HuH-7.5 (cell line): Measurements from ENCODE around the gene PRSS27.
A peak's percentile ranks its signal among the peaks of the same experiment; 100 is the strongest.
"Not testable (repeated sequence)": the region's sequence is repeated elsewhere in the genome, so short reads cannot be mapped to it uniquely, and the experiment has no call there.

ENCODE experiments used
- DNase-seq: peaks from one replicate; pipeline ENCODE4 v3.0.0; 2011; ENCODE audit warnings: low spot score

PRSS27 gene

GRCh38 chr16:2724816-2725348, 4.9 kb upstream of the PRSS27 start:
- no peak for DNase-seq

- DNase-seq = no peak
Measured at GRCh38 chr16:2724088-2724676, 4.2 kb upstream of the PRSS27 start.

GRCh38 chr16:2721634-2722173, 1.7 kb upstream of the PRSS27 start:
- DNase-seq = not testable (repeated sequence)

GRCh38 chr16:2720719-2721633, 952 bp upstream of the PRSS27 start:
- peak; percentile 84 for DNase-seq

- DNase-seq = peak; percentile 57
Measured at GRCh38 chr16:2719328-2720063, 528 bp downstream of the PRSS27 start.

DNA sequence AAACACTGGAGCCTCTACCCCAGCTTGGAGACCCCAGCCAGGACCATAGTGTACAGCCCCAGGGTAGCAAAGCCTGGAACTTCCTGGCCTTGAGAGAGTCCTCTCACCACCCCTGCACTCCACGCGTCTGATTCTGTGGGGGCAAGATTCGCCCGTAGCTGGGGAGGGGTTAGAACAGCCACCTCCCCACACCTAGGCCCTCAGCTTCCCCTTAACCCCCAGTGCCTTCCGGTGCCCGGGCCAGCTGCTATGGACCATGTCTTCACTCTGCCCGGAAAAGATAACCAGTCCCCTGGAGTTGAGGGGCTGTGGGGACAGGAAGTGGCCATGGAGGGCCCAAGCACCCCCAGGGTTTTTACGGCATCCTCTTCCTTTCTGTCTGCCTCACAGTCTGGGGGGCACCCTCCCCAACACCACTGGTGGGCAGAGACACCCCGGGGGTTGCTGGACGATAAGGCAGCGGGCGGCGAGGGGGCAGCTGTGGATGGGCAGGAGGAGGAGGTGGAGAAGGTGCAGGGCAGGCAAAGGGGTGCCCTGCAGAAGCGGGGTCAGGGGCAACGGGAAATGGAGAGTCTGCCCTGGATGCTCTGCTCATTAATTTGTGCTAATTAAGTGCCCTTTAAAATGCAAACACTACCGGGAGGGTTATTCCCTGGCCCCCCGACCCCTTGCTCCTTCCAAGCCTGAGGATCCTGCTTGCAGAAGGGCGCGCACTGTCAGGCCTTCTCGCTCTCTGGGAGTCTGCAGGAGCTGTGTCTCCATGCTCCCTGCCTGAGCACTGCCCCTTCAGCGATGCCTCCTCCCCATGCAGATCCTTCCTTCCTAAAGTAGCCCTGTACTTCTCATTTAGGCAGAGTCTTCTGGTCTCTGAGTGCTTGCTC, 2.4 kb downstream of the PRSS27 start:
- DNase-seq = no peak

DNA sequence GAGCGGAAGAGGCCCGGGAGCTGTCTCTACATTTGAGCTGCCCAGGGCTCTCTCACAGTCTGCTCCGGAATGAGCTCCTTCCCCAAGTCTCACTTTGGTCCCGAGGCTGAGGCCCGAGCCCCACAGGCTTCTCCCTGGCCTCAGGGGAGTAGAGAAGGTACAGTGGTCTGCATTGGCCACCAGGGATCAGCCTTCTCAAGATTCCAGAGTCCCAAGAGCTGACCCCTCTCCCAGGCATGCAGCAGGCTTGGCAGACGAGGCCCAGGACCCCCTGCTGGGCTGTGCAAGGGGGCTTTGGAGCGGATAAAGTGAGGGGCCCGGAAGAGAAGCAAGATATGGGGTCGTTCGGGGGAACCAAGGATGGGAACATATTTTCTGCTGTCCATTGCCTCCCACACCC, 3.1 kb downstream of the PRSS27 start:
- no peak for DNase-seq

GRCh38 chr16:2715966-2716885, 3.8 kb downstream of the PRSS27 start:
- no peak for DNase-seq

- DNase-seq = peak; percentile 52
Measured at GRCh38 chr16:2715519-2715918, 4.5 kb downstream of the PRSS27 start.

GRCh38 chr16:2715064-2715463, 5.0 kb downstream of the PRSS27 start:
- no peak for DNase-seq

- DNase-seq = no peak
Measured at GRCh38 chr16:2713985-2714774, 5.8 kb downstream of the PRSS27 start.

- no peak for DNase-seq
Measured at GRCh38 chr16:2713523-2713922, 6.5 kb downstream of the PRSS27 start.

DNA sequence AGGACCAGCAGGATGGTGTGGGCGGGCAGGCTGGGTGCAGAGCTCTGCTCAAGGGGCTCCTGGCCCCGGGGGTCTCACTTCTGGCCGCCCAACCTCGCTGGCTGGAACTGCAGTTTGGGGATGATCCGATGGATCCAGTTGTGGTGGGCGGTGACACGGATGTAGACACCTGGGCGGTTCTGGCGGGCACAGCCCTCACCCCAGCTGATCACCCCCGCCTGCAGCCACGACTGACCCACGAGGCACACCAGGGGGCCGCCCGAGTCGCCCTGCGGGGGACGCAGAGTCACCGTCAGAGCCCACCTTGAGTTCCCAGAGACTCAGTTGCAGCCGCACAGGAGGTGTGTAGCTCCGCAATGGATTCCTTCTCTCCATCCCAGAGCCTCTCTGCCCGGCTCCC, 7.5 kb downstream of the PRSS27 start:
- no peak for DNase-seq

DNA sequence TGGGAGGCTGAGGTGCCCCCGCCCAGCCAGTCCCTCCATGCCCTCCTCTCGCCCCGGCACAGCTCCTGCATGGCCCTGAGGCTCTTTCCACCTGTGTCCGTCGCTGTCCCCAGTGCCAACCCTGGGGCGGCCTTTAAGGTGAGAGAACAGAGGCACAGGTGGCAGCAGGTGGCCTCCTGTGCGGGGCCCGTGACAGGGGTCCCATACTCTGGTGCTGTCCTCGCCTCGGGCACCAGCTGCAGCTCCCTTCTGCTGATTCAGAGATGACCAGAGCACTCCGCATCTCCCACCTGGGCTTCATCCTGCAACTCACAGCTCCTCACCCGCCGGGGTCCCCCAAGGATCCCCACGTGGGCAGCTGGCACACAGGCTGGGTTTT, 8.0 kb downstream of the PRSS27 start:
- no peak for DNase-seq

DNA sequence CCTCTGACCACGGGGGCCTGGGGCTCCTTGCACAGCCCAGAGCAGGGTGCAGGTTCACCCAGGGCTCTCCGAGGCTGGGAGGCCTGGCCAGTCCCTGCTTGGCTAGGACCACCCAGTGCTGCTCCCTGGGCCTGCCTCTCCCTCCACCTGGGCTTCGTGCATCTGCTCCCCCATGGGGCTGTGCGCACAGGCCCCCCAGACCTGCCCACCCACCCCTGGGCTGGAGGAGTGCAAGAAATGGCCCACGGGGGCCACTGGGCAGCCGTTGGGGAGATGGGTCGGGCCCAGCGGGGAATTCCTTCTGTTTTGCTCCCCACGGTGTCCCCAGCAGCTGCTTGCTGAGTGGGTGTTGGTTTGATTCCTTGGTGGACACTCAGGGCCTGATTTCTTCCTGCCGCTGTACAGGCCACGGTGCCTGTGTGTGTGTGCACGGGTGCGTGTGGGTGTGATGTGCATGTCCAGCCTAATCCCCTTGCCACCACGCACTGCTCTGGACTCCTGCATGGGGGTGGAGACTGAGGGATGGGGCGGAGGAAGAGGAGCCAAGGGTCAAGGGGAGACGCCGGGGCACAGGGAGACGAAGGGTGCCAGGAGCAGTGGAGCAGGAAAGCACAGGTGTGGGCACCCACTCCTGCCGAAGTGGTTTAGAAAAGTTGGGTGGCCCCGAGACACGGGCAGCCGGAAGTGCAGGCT, 8.5 kb downstream of the PRSS27 start:
- DNase-seq = no peak

DNA sequence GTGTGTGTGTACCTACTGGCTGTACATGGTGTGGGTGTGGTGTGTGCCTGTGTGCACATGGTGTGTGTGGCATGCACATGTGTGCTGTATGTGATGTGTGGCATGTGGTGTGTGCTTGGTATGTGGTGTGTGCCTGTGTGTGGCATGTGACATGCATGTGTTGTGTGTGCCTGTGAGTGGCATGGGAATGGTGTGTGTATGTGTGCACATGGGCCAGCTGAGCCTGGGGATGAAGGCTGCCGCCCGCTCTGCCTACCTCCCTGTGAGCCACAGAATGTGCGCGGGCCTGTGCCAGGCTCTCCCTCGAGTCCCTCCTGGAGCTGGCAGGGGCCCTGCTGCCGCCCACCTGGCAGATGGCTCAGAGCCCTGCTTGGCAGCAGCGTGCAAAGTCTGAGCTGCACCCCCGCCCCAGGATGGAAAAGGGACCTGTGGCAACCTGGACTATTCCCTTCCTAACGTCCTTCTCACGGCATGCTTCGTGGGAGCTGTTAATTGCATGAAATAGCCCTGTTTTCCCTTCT, 9.3 kb downstream of the PRSS27 start:
- DNase-seq = no peak

DNA sequence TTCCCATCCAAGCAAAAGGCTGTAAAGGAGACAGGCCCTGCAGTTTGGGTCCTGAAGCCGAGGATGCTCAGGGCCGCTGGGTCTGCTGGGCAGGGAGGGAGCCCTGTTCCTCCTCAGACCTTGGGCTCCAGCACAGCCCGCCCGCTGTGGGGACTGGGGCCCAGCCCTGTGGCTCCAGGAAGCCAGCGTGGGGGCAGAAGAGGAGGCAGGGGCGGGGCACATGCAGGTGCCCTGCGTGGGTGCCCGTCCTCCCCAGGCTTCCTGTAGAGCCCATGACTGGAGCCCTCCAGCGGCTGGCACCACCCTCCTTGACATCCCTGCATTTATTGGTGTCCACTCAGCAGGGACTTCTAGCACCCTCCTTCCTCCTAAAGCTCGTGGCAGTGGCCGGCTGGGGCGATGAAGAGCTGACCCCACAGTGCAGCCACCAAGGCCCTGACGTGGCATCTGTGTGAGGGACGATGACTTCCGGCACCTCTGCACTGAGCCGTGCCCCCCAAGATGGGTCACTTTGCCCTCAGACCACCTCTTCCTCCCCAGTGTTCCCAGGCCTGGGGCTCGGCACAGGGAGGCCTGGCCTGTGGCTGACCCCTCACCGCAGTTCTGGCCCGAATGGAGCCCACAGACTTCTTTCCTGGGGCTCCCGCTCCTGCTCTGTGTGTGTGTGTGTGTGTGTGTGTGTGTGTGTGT, 9.9 kb downstream of the PRSS27 start:
- DNase-seq = no peak

- DNase-seq = no peak
Measured at GRCh38 chr16:2709588-2709984, 10.4 kb downstream of the PRSS27 start.
